Breast epithelium (tissue), 3 donors: ENCODE data around the gene AGAP2.

ENCODE experiments used
- CTCF ChIP-seq, 3 donors: fragments of 450-650 bp; IDR thresholded peaks; one replicate each; pipeline ENCODE4 v1.5.1; 2016 to 2017; ENCODE audit warnings: antibody characterized with exemption in 3 of 3, mild to moderate bottlenecking in 3 of 3, moderate library complexity in 3 of 3
- POLR2A ChIP-seq: fragments of 450-650 bp; IDR thresholded peaks from one replicate; pipeline ENCODE4 v1.6.1; 2016; ENCODE audit warnings: antibody characterized with exemption, mild to moderate bottlenecking, moderate library complexity
- POLR2AphosphoS5 ChIP-seq, 3 donors: sonication (generic); formaldehyde crosslinking; IDR thresholded peaks; one replicate each; pipeline ENCODE4 v1.6.1; 2017; ENCODE audit warnings: antibody characterized with exemption in 3 of 3

- TF ChIP-seq POLR2A (no peak), CTCF (IDR thresholded peaks at IDR 0.05) (no peak), POLR2AphosphoS5 (IDR thresholded peaks at IDR 0.05) (no peak)
These were observed 38.8 kb upstream of the AGAP2 start for GRCh38 chr12:57777367-57777766.
